Stimulated activated CD4-positive, alpha-beta T cell treated with anti-CD3 and anti-CD28 coated beads, Interleukin-2, amount 100 ng/mL, for 48 hours (primary cell): ENCODE results near the gene CORO1A.
"Not testable (repeated sequence)": the region's sequence is repeated elsewhere in the genome, so short reads cannot be mapped to it uniquely, and the experiment has no call there.

Experiments
- DNase-seq, 2 donors: peaks; one replicate each; pipeline ENCODE4 v3.0.0-alpha.2; 2020

The CORO1A gene

GRCh38 chr16:30206252-30206651 is 22.9 kb downstream of the CORO1A start:
- not testable (repeated sequence) for DNase-seq

GRCh38 chr16:30207063-30207704 is 23.8 kb downstream of the CORO1A start:
- not testable (repeated sequence) for DNase-seq

- peak in 1 of 2 donors; percentile 1 for DNase-seq
Observed at GRCh38 chr16:30209032-30209431, 25.6 kb downstream of the CORO1A start.

DNA sequence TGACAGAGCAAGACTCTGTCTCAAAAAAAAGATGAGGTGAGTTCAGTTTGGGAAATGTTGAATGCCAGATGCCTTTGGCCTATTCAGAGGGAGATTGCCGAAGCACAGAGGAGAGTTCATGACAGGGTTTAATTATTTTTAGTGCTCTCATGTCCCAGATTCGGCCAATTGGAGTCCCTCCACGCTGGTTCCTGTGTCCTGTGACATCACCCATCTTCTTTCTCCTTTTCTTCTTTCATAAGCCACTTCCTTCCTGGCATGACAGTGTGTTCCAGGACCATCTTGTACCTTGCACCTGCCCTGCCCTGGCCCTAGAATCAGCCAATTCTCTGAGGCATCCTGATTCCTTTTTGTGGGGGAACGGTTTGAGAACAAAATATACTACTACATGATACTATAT is 28.0 kb downstream of the CORO1A start:
- DNase-seq = not testable (repeated sequence)

DNA sequence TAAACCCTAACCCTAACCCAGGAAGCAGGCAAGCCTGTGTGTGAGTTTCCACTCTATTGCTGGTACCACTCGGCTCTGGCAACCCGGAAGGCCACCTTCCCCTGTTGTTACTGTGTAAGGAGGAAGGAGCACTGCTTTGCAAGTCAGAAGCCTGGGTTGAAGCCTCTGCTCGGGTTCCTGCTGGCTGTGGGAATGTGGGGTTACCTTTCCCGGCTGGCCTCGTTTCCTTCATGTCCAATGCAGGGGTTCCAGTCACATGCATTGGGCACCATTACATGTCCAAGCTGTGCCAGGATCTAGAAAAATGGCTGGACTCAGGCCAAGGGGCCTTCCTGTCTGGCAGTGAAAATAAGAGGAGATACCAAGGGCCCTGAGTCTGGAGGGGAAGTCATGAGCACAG is 33.7 kb downstream of the CORO1A start:
- DNase-seq = not testable (repeated sequence)
